Loucy (cell line): ENCODE measurements around the gene CREBRF.

Experiments
- H2AFZ ChIP-seq: fragments of 200-600 bp; sonication (generic); 2 replicates; pipeline ENCODE4 v1.6.0; 2016; ENCODE audit warnings: antibody characterized with exemption, mild to moderate bottlenecking, low read length, moderate library complexity
- H3F3A ChIP-seq: fragments of 200-600 bp; 2 replicates; pipeline ENCODE4 v1.6.0; 2016; ENCODE audit warnings: antibody characterized with exemption, low read depth, mild to moderate bottlenecking
- H3K27me3 ChIP-seq: fragments of 200-600 bp; sonication (generic); 2 replicates; pipeline ENCODE4 v1.6.1; 2014; ENCODE audit warnings: low read length, mild to moderate bottlenecking; ENCODE audit not compliant: insufficient read depth, poor library complexity, severe bottlenecking
- H3K36me3 ChIP-seq: fragments of 200-600 bp; sonication (generic); 2 replicates; pipeline ENCODE4 v1.6.1; 2016; ENCODE audit warnings: low read length; ENCODE audit not compliant: insufficient read depth
- H3K4me1 ChIP-seq: fragments of 200-600 bp; sonication (generic); 2 replicates; pipeline ENCODE4 v1.5.1; 2014; ENCODE audit warnings: low read length, mild to moderate bottlenecking; ENCODE audit not compliant: insufficient read depth, poor library complexity, severe bottlenecking
- H3K4me2 ChIP-seq: fragments of 200-600 bp; sonication (generic); 2 replicates; pipeline ENCODE4 v1.6.0; 2014; ENCODE audit warnings: antibody characterized with exemption, low read length, low read depth, mild to moderate bottlenecking; ENCODE audit not compliant: poor library complexity, severe bottlenecking
- H3K4me3 ChIP-seq: fragments of 200-600 bp; sonication (generic); 2 replicates; pipeline ENCODE4 v1.5.1; 2014; ENCODE audit warnings: low read length, mild to moderate bottlenecking, mixed read lengths; ENCODE audit not compliant: poor library complexity, severe bottlenecking
- H3K79me2 ChIP-seq: fragments of 200-600 bp; sonication (generic); 2 replicates; pipeline ENCODE4 v1.6.1; 2014; ENCODE audit warnings: low read length; ENCODE audit not compliant: insufficient read depth
- H3K9ac ChIP-seq: fragments of 200-600 bp; sonication (generic); 2 replicates; pipeline ENCODE4 v1.6.0; 2014; ENCODE audit warnings: mild to moderate bottlenecking, low read depth, low read length, moderate library complexity; ENCODE audit not compliant: poor library complexity, severe bottlenecking
- H3K9me2 ChIP-seq: fragments of 200-600 bp; sonication (generic); replicated peaks from 2 replicates; pipeline ENCODE4 v1.6.1; 2016; ENCODE audit warnings: low read depth, low read length, mixed read lengths
- H3K9me3 ChIP-seq: fragments of 200-600 bp; sonication (generic); 2 replicates; pipeline ENCODE4 v1.6.1; 2014; ENCODE audit warnings: mild to moderate bottlenecking, antibody characterized with exemption, low read length, low read depth; ENCODE audit not compliant: insufficient read depth
- H4K20me1 ChIP-seq: fragments of 200-600 bp; sonication (generic); 2 replicates; pipeline ENCODE4 v1.6.0; 2014; ENCODE audit warnings: antibody characterized with exemption, low read length, mild to moderate bottlenecking; ENCODE audit not compliant: insufficient read depth, poor library complexity, severe bottlenecking
- CTCF ChIP-seq: fragments of 200-600 bp; sonication (generic); conservative IDR thresholded peaks from 2 replicates; pipeline ENCODE4 v1.5.1; 2014; ENCODE audit warnings: mild to moderate bottlenecking, antibody characterized with exemption, low read length
- EZH2phosphoT487 ChIP-seq: fragments of 200-600 bp; IDR thresholded peaks from 2 replicates; pipeline ENCODE4 v1.6.1; 2018; ENCODE audit warnings: antibody characterized with exemption, mild to moderate bottlenecking, moderate library complexity, borderline replicate concordance

The CREBRF gene

GRCh38 chr5:173018358-173018757 is 37.8 kb upstream of the CREBRF start:
- H4K20me1 ChIP-seq: peaks cover 5% of the 10 kb centered on the region
- H3K4me3 ChIP-seq: no peak overlapping the region
- H2AFZ ChIP-seq: no peak overlapping the region
- H3K9ac ChIP-seq: no peak overlapping the region
- no peak overlapping the region for H3K4me2 ChIP-seq
- H3K9me2 ChIP-seq: no peaks in the 10 kb centered on the region
- H3K27me3 ChIP-seq: no peaks in the 10 kb centered on the region
- H3K79me2 ChIP-seq: peaks cover 10% of the 10 kb centered on the region
- peaks cover 15% of the 10 kb centered on the region; the same call in 1 of the 2 replicates for H3K36me3 ChIP-seq
- no peaks in the 10 kb centered on the region for H3K9me3 ChIP-seq
- H3K4me1 ChIP-seq: no peaks in the 10 kb centered on the region
- no peaks in the 10 kb centered on the region for H3F3A ChIP-seq
- TF ChIP-seq EZH2phosphoT487 (no peak), CTCF (no peak)

GRCh38 chr5:173020154-173020581 is 36.0 kb upstream of the CREBRF start:
- H3K36me3 ChIP-seq: peaks cover 15% of the 10 kb centered on the region; the same call in 1 of the 2 replicates
- no peaks in the 10 kb centered on the region for H3K4me1 ChIP-seq
- no peaks in the 10 kb centered on the region for H3K9me3 ChIP-seq
- H2AFZ ChIP-seq: no peak overlapping the region
- TF ChIP-seq EZH2phosphoT487: no peak
- TF ChIP-seq CTCF: no peak
- no peak overlapping the region for H3K4me2 ChIP-seq
- peaks cover 2% of the 10 kb centered on the region for H4K20me1 ChIP-seq
- no peak overlapping the region for H3K9ac ChIP-seq
- no peaks in the 10 kb centered on the region for H3K27me3 ChIP-seq
- no peaks in the 10 kb centered on the region for H3K9me2 ChIP-seq
- no peaks in the 10 kb centered on the region for H3F3A ChIP-seq
- peaks cover 4% of the 10 kb centered on the region; the same call in 1 of the 2 replicates for H3K79me2 ChIP-seq
- no peak overlapping the region for H3K4me3 ChIP-seq

GRCh38 chr5:173020643-173021042 is 35.5 kb upstream of the CREBRF start:
- Histone ChIP-seq H2AFZ (no peak overlapping the region), H3K4me3 (no peak overlapping the region), H3K9me3 (no peaks in the 10 kb centered on the region), H3K4me2 (no peak overlapping the region), H3K36me3 (peaks cover 15% of the 10 kb centered on the region; the same call in 1 of the 2 replicates), H3K4me1 (no peaks in the 10 kb centered on the region), H3K79me2 (peaks cover 6% of the 10 kb centered on the region; the same call in 1 of the 2 replicates), H4K20me1 (no peaks in the 10 kb centered on the region), H3F3A (no peaks in the 10 kb centered on the region), H3K9ac (no peak overlapping the region), H3K27me3 (no peaks in the 10 kb centered on the region), H3K9me2 (no peaks in the 10 kb centered on the region)
- TF ChIP-seq EZH2phosphoT487: no peak
- no peak for TF ChIP-seq CTCF
